ENCODE data around the gene CSN1S1. TPM values are rescaled to one million over a fixed set of nuclear protein-coding genes. Genes with fewer than 3 reads are reported as not detected.

CSN1S1 gene
- total RNA-seq, 1 experiment from 2014 or later: not detected

GRCh38 chr4:69991016-69991415 lies 60.1 kb downstream of the CSN1S1 start:
- no peak for DNase-seq (ENCODE audit: low spot score)

DNA sequence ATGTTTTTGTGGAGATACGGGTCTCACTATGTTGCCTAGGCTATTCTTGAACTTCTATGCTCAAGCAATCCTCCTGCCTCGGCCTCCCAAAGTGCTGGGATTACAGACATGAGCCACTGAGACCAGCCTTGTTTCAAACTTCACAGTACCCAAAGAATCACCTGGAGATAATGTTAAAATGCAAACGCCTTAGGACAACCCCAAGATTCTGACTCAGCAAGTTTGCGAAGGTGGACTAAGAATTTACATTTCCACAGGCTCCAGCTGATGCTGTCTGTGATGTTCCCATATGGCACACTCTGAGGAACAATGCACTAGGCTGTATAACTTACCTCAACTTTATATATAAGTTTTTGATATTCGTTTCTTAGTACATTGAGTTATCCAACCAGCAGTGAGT lies 63.9 kb downstream of the CSN1S1 start:
- DNase-seq (ENCODE audit: low spot score): no peak

- no peak for DNase-seq (ENCODE audit: low spot score)
Observed at GRCh38 chr4:69995526-69996016, 64.7 kb downstream of the CSN1S1 start, which contains the start of gene STATH. STATH (plus strand) TSS chr4:69995966; CDS start chr4:69998438, 2,472 bp downstream.

Other genes starting within 250 kb of the CSN1S1 start
- not detected in 2 replicates for gene SULT1B1, start 170.4 kb upstream of the CSN1S1 start, total RNA-seq (2014; rRNA removed; shearing (Covaris generic))
- not detected in 2 replicates for gene SULT1E1, start 70.9 kb upstream of the CSN1S1 start, total RNA-seq (2014; rRNA removed; shearing (Covaris generic))
- not detected in 2 replicates for gene CSN2, start 34.7 kb downstream of the CSN1S1 start, total RNA-seq (2014; rRNA removed; shearing (Covaris generic))
- gene STATH, start 64.9 kb downstream of the CSN1S1 start, total RNA-seq (2014; rRNA removed; shearing (Covaris generic)): not detected in 2 replicates
- gene HTN3, start 97.4 kb downstream of the CSN1S1 start, total RNA-seq (2014; rRNA removed; shearing (Covaris generic)): not detected in 2 replicates
- gene HTN1, start 119.4 kb downstream of the CSN1S1 start, total RNA-seq (2014; rRNA removed; shearing (Covaris generic)): not detected in 2 replicates
- not detected in 2 replicates for gene PRR27, start 223.2 kb downstream of the CSN1S1 start, total RNA-seq (2014; rRNA removed; shearing (Covaris generic))

All from HT-29 (cell line).